Thyroid gland (tissue), 4 donors: ENCODE data around the gene PRELID1. TPM values are rescaled to one million over a fixed set of nuclear protein-coding genes. Genes with fewer than 3 reads are reported as not detected.

Experiments used
- DNase-seq, 2 donors: peaks; one replicate each; pipeline ENCODE4 v3.0.0-alpha.2; 2019
- H3K27ac ChIP-seq, 3 donors: fragments of 200-600 bp; sonication (generic); 1 replicate in 2 of 3; 2 replicates in 1 of 3; pipeline ENCODE4 v1.5.1; 2016 to 2019; ENCODE audit warnings: mild to moderate bottlenecking in 1 of 3, moderate library complexity in 1 of 3
- H3K27me3 ChIP-seq: fragments of 200-600 bp; sonication (generic); one replicate; pipeline ENCODE4 v1.5.1; 2019
- H3K36me3 ChIP-seq, 2 donors: fragments of 200-600 bp; sonication (generic); one replicate each; pipeline ENCODE4 v1.5.1; 2016 to 2019
- H3K4me1 ChIP-seq, 2 donors: fragments of 200-600 bp; sonication (generic); one replicate each; pipeline ENCODE4 v1.5.1; 2017 to 2019
- H3K4me3 ChIP-seq, 3 donors: fragments of 200-600 bp; sonication (generic); replicated peaks in 1 of 3; 1 replicate in 2 of 3; 2 replicates in 1 of 3; pipeline ENCODE4 v1.5.1; 2016; ENCODE audit warnings: mild to moderate bottlenecking in 1 of 3
- H3K9me3 ChIP-seq: fragments of 200-600 bp; sonication (generic); one replicate; pipeline ENCODE4 v1.5.1; 2017
- POLR2A ChIP-seq, 2 donors: fragments of 450-650 bp; IDR thresholded peaks; one replicate each; pipeline ENCODE4 v1.6.1; 2017; ENCODE audit warnings: antibody characterized with exemption in 2 of 2, mild to moderate bottlenecking in 2 of 2, moderate library complexity in 1 of 2
- WGBS, 2 donors: methylation state at CpG; one replicate each; pipeline ENCODE4 v1.1.5; 2017; 5-methylcytosine and 5-hydroxymethylcytosine counted together
- intact Hi-C: fragments of 100-400 bp; cut with DNase I; formaldehyde crosslinking; loops from one replicate; pipeline ENCODE4 v1.15.1; 2023
- total RNA-seq, 4 donors: library from RNA; depleted of rRNA; stranded (reverse); fragments of >200 nt; gene quantifications; one replicate each; pipeline ENCODE4 v1.2.3, GENCODE V29; 2016
- TF ChIP-seq, protein P1 (sequence below), 6 experiments: fragments of 200-600 bp in 3 of 6; fragments of 450-650 bp in 3 of 6; sonication (generic) in 3 of 6; IDR thresholded peaks; one replicate each; pipeline ENCODE4 v1.5.1; 2016 to 2019; ENCODE audit warnings: antibody characterized with exemption in 6 of 6, mild to moderate bottlenecking in 2 of 6, inconsistent platforms in 1 of 6, moderate library complexity in 1 of 6

PRELID1 gene
- total RNA-seq, 4 donors from 2014 or later = 52.8 to 83.2 (median 57.9) TPM

DNA sequence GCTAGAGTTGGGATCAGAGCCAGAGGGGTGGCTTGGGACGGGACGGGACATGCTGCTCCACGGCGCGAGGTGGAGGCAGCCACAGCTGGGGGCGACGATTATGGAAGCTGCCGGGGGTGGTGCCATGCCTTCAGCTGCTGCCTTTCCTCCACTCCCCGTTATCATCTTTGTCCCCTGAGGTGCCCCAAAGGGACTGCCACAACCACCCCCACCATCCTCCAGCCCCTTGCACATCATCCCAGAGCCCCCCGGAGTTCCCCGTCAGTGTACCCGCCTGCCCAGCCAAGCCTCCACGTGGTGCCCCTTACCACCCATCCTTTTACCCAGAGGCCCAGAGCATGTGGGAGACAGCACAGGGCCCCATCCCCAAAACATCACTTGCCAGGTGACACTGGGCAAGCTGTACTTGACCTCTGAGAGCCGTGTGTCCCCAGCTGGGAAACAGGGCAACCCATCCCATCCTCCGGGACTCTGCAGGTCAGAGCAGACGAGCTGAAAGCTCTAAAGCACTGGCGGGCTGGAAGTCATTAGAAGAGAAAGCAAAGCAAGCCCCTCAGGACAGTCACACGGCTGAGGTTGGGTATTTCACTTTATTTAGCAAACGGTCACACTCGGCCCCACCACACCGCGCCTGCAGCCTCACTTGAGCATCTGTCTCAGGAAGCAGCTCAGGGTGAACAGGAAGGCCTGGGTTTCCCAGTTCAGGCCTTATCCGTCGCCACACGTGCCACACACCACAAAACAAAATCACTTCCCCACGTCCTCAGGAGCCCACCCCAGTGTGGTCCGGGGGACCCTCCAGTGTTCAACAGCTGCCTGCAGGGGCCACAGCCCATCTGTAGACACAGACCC is 27.6 kb downstream of the PRELID1 start:
- Histone ChIP-seq H3K4me3 (no peak overlapping the region), H3K27me3 (no peaks in the 10 kb centered on the region), H3K36me3 (peaks cover 47 to 59% of the 10 kb centered on the region in 2 donors), H3K4me1 (no peaks in the 10 kb centered on the region), H3K9me3 (no peaks in the 10 kb centered on the region), H3K27ac (no peak overlapping the region)
- TF ChIP-seq POLR2A (IDR thresholded peaks at IDR 0.05) = no peak
- TF ChIP-seq, protein P1, sequence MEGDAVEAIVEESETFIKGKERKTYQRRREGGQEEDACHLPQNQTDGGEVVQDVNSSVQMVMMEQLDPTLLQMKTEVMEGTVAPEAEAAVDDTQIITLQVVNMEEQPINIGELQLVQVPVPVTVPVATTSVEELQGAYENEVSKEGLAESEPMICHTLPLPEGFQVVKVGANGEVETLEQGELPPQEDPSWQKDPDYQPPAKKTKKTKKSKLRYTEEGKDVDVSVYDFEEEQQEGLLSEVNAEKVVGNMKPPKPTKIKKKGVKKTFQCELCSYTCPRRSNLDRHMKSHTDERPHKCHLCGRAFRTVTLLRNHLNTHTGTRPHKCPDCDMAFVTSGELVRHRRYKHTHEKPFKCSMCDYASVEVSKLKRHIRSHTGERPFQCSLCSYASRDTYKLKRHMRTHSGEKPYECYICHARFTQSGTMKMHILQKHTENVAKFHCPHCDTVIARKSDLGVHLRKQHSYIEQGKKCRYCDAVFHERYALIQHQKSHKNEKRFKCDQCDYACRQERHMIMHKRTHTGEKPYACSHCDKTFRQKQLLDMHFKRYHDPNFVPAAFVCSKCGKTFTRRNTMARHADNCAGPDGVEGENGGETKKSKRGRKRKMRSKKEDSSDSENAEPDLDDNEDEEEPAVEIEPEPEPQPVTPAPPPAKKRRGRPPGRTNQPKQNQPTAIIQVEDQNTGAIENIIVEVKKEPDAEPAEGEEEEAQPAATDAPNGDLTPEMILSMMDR (IDR thresholded peaks at IDR 0.05) = no peak
- intact Hi-C loops = no loop called here
- WGBS, 2 donors = 83 to 92% methylated on average over 27 of the region's 27 CpGs
- no peak for DNase-seq

DNA sequence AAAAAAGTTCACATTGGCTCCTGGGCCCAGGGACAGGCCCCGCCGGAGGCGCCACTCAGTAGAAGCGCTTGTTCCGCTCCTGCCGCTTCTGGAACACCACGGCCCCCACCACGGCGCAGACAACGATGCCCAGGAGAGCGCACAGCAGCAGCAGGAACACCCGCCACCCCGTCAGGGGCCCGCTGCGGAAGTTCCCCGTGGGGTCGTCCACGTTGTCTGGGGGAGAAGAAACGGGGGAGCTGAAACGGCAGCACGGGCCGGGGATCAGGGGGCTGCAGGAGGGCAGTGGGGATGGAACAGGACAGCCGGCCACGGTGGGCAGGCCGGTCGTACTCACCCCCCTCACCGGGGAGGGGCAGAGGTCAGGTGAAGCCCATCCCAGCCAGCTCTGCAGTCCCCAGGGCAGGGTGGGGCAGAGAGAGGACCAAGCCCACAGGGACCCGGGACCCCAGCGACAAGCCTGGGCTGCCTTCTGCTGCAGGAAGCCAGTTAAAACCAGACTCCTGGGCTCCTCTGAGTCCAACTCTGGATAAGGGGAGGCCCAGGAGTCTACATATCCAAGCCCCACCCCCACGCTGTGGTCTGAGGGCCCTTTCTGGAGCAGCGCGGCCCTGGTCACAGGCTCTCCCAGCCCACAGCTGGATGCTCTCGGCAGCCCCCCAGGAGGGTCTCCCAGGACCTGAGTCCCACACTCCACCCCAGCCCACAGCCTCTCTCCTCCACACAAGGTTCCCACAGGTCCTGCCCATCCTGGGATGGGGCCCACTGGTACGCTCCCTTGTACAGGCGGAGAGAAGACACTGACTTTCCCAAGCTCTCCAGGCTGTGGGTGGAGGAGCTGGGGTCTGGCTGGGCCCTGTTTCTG is 28.7 kb downstream of the PRELID1 start:
- Histone ChIP-seq H3K9me3 (no peaks in the 10 kb centered on the region), H3K4me3 (no peak overlapping the region), H3K4me1 (no peaks in the 10 kb centered on the region), H3K36me3 (peaks cover 58 to 70% of the 10 kb centered on the region in 2 donors), H3K27ac (no peak overlapping the region), H3K27me3 (no peaks in the 10 kb centered on the region)
- WGBS, 2 donors = 91 to 94% methylated on average over 30 to 34 of the region's 35 CpGs
- DNase-seq = no peak
- TF ChIP-seq, protein P1 (IDR thresholded peaks at IDR 0.05) = no peak
- intact Hi-C loops = no loop called here

DNA sequence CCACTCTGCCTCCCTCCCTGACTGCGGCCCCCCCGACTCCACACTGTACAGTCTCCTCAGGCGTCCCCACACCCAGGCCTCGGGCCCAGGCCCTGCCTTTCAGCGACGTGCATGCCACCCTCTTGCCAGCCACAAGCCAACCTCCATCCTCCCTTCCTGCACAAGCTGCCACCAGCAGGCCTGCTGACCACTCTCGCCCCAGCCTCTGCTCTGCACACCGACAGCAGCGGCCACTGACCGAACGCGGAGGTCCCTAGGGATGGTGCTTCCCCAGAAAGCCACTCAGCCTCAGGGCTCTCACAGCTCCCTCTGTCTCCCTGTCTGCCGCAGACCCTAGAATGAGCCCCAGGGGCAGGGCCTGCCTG is 29.3 kb downstream of the PRELID1 start:
- H3K27ac ChIP-seq = no peak overlapping the region
- TF ChIP-seq, protein P1 (IDR thresholded peaks at IDR 0.05) = no peak
- TF ChIP-seq POLR2A (IDR thresholded peaks at IDR 0.05) = no peak
- no peak for DNase-seq
- H3K36me3 ChIP-seq = peaks cover 64 to 75% of the 10 kb centered on the region in 2 donors
- no peaks in the 10 kb centered on the region for H3K9me3 ChIP-seq
- 95% methylated on average over 11 to 13 of the region's 13 CpGs for WGBS, 2 donors
- H3K4me3 ChIP-seq = no peak overlapping the region
- H3K27me3 ChIP-seq = no peaks in the 10 kb centered on the region
- no peaks in the 10 kb centered on the region for H3K4me1 ChIP-seq
- intact Hi-C loops = no loop called here

DNA sequence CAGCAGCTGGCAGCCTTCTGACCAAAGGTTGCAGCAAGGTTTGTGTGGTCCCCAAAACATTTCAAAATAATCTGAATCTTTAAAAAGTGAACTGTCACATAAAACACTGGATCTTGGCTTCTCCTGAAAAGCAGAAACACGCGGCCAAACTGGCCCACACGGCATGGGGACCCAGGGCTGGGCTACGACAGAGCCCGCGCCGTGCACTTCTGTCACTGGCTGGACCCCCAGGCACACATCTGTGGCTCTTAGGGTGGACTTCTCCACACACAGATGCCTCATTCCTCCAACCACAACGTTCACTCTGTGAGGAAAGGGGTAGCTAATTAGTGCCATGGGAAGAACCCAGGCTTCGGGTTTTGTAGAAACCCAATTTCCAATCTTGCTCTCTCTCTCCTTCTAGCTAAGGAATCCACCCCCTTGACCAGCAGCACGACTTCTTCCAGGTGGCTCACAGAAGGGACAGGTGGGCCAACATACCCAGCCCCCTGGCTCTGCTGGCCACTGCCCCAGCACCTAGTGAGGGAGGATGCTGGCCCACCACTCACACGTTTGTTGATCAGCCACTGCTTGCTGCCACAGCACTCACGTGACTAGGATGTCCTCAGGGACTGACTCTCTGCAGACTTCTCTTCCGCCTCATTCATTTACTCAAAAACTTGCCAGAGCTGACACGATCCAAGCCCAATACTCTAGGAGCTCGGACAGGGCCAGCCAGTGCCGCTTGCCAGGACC is 30.0 kb downstream of the PRELID1 start:
- 90% methylated on average over 11 of the region's 16 CpGs for WGBS, 2 donors
- H3K36me3 ChIP-seq = peaks cover 64 to 82% of the 10 kb centered on the region in 2 donors
- no peaks in the 10 kb centered on the region for H3K9me3 ChIP-seq
- H3K4me3 ChIP-seq = no peak overlapping the region
- intact Hi-C loops = no loop called here
- H3K4me1 ChIP-seq = no peaks in the 10 kb centered on the region
- no peak overlapping the region for H3K27ac ChIP-seq
- no peaks in the 10 kb centered on the region for H3K27me3 ChIP-seq
- no peak for DNase-seq
- TF ChIP-seq, protein P1 (IDR thresholded peaks at IDR 0.05) = no peak
- TF ChIP-seq POLR2A (IDR thresholded peaks at IDR 0.05) = no peak
